ENCODE measurements around the gene FAU. TPM values are rescaled to one million over a fixed set of nuclear protein-coding genes. Genes with fewer than 3 reads are reported as not detected.
A peak's percentile ranks its signal among the peaks of the same experiment; 100 is the strongest.

Gene FAU
- total and polyA plus RNA-seq, 2 of the 13 experiments (the other 11 are each of a cell fraction or from before 2014, with no cell fraction given): 374 to 869 TPM

DNA sequence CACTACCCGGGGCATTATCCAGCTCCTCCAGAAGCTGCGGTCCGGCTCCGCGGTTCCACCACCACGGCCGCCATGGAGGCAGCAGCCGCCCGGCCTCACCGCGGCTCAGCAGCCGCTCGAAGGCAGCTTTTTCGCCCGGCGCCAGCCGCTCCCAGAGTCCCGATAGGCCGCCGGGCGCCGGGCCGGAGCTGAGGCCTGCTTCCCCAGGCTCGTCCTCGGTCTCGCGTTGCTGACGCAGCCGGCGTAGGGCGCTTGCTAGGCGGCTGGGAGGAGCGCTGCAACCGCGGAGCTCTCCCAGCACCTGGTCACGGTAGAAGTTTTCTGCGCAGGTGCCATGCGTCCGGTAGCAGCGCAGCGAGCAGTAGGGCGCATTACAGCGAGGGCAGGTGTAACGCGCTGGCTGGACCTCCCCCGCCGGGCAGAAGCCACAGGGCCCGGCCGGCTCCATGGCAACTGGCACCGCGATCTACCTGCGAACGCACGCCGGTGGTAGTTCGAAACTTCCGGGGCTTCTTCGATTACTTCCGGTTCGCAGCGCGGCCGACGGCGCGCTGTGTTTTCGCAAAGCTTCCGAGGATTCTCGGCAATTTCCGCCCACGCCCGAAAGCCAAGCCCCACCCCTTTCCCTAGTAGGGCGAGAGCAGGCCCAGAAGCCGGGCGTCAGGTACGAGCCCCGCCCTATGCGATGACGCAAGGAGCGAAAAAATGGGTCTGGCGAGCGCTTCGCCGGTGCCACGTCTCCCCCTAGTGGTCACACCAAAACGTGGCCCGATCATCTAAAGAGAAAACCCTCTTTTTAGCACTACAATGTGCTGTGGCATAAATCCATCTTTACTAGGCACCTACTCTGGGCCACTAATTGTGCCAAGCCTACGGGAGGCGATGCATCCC is 4.5 kb downstream of the FAU start, which contains the start of gene ZNHIT2 (continued):
- TF ChIP-seq, protein P1, sequence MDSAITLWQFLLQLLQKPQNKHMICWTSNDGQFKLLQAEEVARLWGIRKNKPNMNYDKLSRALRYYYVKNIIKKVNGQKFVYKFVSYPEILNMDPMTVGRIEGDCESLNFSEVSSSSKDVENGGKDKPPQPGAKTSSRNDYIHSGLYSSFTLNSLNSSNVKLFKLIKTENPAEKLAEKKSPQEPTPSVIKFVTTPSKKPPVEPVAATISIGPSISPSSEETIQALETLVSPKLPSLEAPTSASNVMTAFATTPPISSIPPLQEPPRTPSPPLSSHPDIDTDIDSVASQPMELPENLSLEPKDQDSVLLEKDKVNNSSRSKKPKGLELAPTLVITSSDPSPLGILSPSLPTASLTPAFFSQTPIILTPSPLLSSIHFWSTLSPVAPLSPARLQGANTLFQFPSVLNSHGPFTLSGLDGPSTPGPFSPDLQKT (CRISPR knock-in tag; IDR thresholded peaks at IDR 0.05; ENCODE audit: borderline replicate concordance): no peak
- TF ChIP-seq KDM5B (CRISPR knock-in tag; IDR thresholded peaks at IDR 0.05; ENCODE audit: borderline replicate concordance): no peak; the same call in 1 of the 2 replicates
- no peak for TF ChIP-seq ZSCAN25 (CRISPR knock-in tag; IDR thresholded peaks at IDR 0.05)
- TF ChIP-seq ZNF678 (CRISPR knock-in tag; IDR thresholded peaks at IDR 0.05): peak; percentile 41; the same call in 1 of the 2 replicates
- TF ChIP-seq, protein P2, sequence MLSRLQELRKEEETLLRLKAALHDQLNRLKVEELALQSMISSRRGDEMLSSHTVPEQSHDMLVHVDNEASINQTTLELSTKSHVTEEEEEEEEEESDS (CRISPR knock-in tag; IDR thresholded peaks at IDR 0.05; ENCODE audit: borderline replicate concordance): no peak
- TF ChIP-seq ZNF337 (CRISPR knock-in tag; IDR thresholded peaks at IDR 0.05; ENCODE audit: borderline replicate concordance, low read depth): no peak
- TF ChIP-seq, protein P3, sequence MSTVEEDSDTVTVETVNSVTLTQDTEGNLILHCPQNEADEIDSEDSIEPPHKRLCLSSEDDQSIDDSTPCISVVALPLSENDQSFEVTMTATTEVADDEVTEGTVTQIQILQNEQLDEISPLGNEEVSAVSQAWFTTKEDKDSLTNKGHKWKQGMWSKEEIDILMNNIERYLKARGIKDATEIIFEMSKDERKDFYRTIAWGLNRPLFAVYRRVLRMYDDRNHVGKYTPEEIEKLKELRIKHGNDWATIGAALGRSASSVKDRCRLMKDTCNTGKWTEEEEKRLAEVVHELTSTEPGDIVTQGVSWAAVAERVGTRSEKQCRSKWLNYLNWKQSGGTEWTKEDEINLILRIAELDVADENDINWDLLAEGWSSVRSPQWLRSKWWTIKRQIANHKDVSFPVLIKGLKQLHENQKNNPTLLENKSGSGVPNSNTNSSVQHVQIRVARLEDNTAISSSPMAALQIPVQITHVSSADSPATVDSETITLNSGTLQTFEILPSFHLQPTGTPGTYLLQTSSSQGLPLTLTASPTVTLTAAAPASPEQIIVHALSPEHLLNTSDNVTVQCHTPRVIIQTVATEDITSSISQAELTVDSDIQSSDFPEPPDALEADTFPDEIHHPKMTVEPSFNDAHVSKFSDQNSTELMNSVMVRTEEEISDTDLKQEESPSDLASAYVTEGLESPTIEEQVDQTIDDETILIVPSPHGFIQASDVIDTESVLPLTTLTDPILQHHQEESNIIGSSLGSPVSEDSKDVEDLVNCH (CRISPR knock-in tag; IDR thresholded peaks at IDR 0.05): no peak
- TF ChIP-seq U2AF2 (IDR thresholded peaks at IDR 0.05; ENCODE audit: low read depth, low read length): no peak
- TF ChIP-seq MTF2 (CRISPR knock-in tag; IDR thresholded peaks at IDR 0.05; ENCODE audit: borderline replicate concordance): 0 out of 2 replicates have a peak, but pooled peaks have one; percentile 43
- TF ChIP-seq CBFB (CRISPR knock-in tag; IDR thresholded peaks at IDR 0.05): 0 out of 2 replicates have a peak, but pooled peaks have one; percentile 36
- 0 out of 2 replicates have a peak, but pooled peaks have one; percentile 61 for TF ChIP-seq ZNF619 (CRISPR knock-in tag; IDR thresholded peaks at IDR 0.05)
- 0 out of 2 replicates have a peak, but pooled peaks have one; percentile 81 for TF ChIP-seq ZNF138 (CRISPR knock-in tag; IDR thresholded peaks at IDR 0.05; ENCODE audit: low read depth)
- TF ChIP-seq, protein P4, sequence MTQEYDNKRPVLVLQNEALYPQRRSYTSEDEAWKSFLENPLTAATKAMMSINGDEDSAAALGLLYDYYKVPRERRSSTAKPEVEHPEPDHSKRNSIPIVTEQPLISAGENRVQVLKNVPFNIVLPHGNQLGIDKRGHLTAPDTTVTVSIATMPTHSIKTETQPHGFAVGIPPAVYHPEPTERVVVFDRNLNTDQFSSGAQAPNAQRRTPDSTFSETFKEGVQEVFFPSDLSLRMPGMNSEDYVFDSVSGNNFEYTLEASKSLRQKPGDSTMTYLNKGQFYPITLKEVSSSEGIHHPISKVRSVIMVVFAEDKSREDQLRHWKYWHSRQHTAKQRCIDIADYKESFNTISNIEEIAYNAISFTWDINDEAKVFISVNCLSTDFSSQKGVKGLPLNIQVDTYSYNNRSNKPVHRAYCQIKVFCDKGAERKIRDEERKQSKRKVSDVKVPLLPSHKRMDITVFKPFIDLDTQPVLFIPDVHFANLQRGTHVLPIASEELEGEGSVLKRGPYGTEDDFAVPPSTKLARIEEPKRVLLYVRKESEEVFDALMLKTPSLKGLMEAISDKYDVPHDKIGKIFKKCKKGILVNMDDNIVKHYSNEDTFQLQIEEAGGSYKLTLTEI (CRISPR knock-in tag; conservative IDR thresholded peaks at IDR 0.05): no peak
- no peak for TF ChIP-seq NFE2L2 (IDR thresholded peaks at IDR 0.05; ENCODE audit: low read length)
- TF ChIP-seq, protein P5, sequence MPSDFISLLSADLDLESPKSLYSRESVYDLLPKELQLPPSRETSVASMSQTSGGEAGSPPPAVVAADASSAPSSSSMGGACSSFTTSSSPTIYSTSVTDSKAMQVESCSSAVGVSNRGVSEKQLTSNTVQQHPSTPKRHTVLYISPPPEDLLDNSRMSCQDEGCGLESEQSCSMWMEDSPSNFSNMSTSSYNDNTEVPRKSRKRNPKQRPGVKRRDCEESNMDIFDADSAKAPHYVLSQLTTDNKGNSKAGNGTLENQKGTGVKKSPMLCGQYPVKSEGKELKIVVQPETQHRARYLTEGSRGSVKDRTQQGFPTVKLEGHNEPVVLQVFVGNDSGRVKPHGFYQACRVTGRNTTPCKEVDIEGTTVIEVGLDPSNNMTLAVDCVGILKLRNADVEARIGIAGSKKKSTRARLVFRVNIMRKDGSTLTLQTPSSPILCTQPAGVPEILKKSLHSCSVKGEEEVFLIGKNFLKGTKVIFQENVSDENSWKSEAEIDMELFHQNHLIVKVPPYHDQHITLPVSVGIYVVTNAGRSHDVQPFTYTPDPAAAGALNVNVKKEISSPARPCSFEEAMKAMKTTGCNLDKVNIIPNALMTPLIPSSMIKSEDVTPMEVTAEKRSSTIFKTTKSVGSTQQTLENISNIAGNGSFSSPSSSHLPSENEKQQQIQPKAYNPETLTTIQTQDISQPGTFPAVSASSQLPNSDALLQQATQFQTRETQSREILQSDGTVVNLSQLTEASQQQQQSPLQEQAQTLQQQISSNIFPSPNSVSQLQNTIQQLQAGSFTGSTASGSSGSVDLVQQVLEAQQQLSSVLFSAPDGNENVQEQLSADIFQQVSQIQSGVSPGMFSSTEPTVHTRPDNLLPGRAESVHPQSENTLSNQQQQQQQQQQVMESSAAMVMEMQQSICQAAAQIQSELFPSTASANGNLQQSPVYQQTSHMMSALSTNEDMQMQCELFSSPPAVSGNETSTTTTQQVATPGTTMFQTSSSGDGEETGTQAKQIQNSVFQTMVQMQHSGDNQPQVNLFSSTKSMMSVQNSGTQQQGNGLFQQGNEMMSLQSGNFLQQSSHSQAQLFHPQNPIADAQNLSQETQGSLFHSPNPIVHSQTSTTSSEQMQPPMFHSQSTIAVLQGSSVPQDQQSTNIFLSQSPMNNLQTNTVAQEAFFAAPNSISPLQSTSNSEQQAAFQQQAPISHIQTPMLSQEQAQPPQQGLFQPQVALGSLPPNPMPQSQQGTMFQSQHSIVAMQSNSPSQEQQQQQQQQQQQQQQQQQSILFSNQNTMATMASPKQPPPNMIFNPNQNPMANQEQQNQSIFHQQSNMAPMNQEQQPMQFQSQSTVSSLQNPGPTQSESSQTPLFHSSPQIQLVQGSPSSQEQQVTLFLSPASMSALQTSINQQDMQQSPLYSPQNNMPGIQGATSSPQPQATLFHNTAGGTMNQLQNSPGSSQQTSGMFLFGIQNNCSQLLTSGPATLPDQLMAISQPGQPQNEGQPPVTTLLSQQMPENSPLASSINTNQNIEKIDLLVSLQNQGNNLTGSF (CRISPR knock-in tag; IDR thresholded peaks at IDR 0.05): peak; percentile 76; the same call in 1 of the 2 replicates

Data from HepG2 (cell line).